GM23338 (cell line): Measurements from ENCODE around the gene SLC25A22. TPM values are rescaled to one million over a fixed set of nuclear protein-coding genes. Genes with fewer than 3 reads are reported as not detected.

Experiments used
- ATAC-seq: fragments of 200-7000 bp; cut with Tn5 transposase; 3 replicates; pipeline ENCODE4 v1.9.1; 2020
- DNase-seq: peaks from one replicate; pipeline ENCODE4 v3.0.0-alpha.2; 2015; ENCODE audit warnings: low spot score
- H2AFZ ChIP-seq: fragments of 200-600 bp; sonication (generic); 2 replicates; pipeline ENCODE4 v1.8.0; 2016; ENCODE audit warnings: antibody characterized with exemption, mild to moderate bottlenecking, moderate library complexity
- H3F3A ChIP-seq: fragments of 200-600 bp; sonication (generic); replicated peaks from 2 replicates; pipeline ENCODE4 v1.8.0; 2017; ENCODE audit warnings: antibody characterized with exemption, mixed run types, low read depth
- H3K27ac ChIP-seq: fragments of 200-600 bp; sonication (generic); 2 replicates; pipeline ENCODE4 v1.6.1; 2016; ENCODE audit warnings: low read depth
- H3K27me3 ChIP-seq: fragments of 200-600 bp; sonication (generic); 2 replicates; pipeline ENCODE4 v1.8.0; 2016; ENCODE audit warnings: mild to moderate bottlenecking, mixed run types, moderate library complexity; ENCODE audit not compliant: insufficient read depth
- H3K36me3 ChIP-seq: fragments of 200-600 bp; sonication (generic); 2 replicates; pipeline ENCODE4 v1.8.0; 2016; ENCODE audit warnings: mild to moderate bottlenecking; ENCODE audit not compliant: insufficient read depth
- H3K4me1 ChIP-seq: fragments of 200-600 bp; sonication (generic); 2 replicates; pipeline ENCODE4 v1.8.0; 2016; ENCODE audit warnings: mild to moderate bottlenecking, moderate library complexity; ENCODE audit not compliant: insufficient read depth
- H3K4me2 ChIP-seq: fragments of 200-600 bp; sonication (generic); 2 replicates; pipeline ENCODE4 v1.7.1; 2017; ENCODE audit warnings: mixed run types
- H3K4me3 ChIP-seq: fragments of 200-600 bp; sonication (generic); 2 replicates; pipeline ENCODE4 v1.6.1; 2016; ENCODE audit warnings: mixed run types
- H3K79me2 ChIP-seq: fragments of 200-600 bp; sonication (generic); replicated peaks from 2 replicates; pipeline ENCODE4 v1.8.0; 2017; ENCODE audit warnings: mild to moderate bottlenecking; ENCODE audit not compliant: insufficient read depth
- H3K9me2 ChIP-seq: fragments of 200-600 bp; sonication (generic); 2 replicates; pipeline ENCODE4 v1.8.0; 2017; ENCODE audit not compliant: insufficient read depth
- H4K20me1 ChIP-seq: fragments of 200-600 bp; sonication (generic); replicated peaks from 2 replicates; pipeline ENCODE4 v1.8.0; 2017; ENCODE audit warnings: mild to moderate bottlenecking; ENCODE audit not compliant: insufficient read depth
- H3K27ac Mint-ChIP-seq: 2 replicates; pipeline ENCODE4 v1.8.0; 2020; ENCODE audit warnings: inconsistent platforms, mild to moderate bottlenecking, moderate library complexity, mixed read lengths
- H3K27me3 Mint-ChIP-seq: 3 replicates; pipeline ENCODE4 v1.8.0; 2022; ENCODE audit warnings: low read depth, mild to moderate bottlenecking, moderate library complexity, mixed read lengths, inconsistent platforms; ENCODE audit not compliant: insufficient read depth, poor library complexity
- H3K36me3 Mint-ChIP-seq: 3 replicates; pipeline ENCODE4 v1.8.0; 2021; ENCODE audit warnings: low read depth, mild to moderate bottlenecking, inconsistent platforms, moderate library complexity, mixed read lengths
- H3K4me1 Mint-ChIP-seq: 3 replicates; pipeline ENCODE4 v1.8.0; 2020; ENCODE audit warnings: mild to moderate bottlenecking, inconsistent platforms, mixed read lengths
- H3K4me3 Mint-ChIP-seq: 3 replicates; pipeline ENCODE4 v1.8.0; 2021; ENCODE audit warnings: moderate library complexity, mild to moderate bottlenecking, inconsistent platforms, mixed read lengths
- H3K9me3 Mint-ChIP-seq: 3 replicates; pipeline ENCODE4 v1.8.0; 2020; ENCODE audit warnings: moderate library complexity, mild to moderate bottlenecking, inconsistent platforms, mixed read lengths
- CREB1 ChIP-seq: fragments of 250-450 bp; sonication (Bioruptor Pico); IDR thresholded peaks from 2 replicates; pipeline ENCODE4 v1.5.0; 2020; ENCODE audit warnings: low read depth, mild to moderate bottlenecking, moderate library complexity
- CTCF ChIP-seq, 2 experiments: fragments of 200-600 bp in 1 of 2; sonication (generic) in 1 of 2; conservative IDR thresholded peaks; 2 replicates each; pipeline versions ENCODE4 v1.5.1 to v1.6.1; 2016 to 2017; ENCODE audit warnings: antibody characterized with exemption in 2 of 2, low read depth in 2 of 2, mild to moderate bottlenecking in 2 of 2, moderate library complexity in 1 of 2
- ETS1 ChIP-seq: IDR thresholded peaks from 2 replicates; pipeline ENCODE4 v1.6.1; 2016; ENCODE audit warnings: antibody characterized with exemption
- EZH2 ChIP-seq: fragments of 200-600 bp; sonication (generic); IDR thresholded peaks from one replicate; pipeline ENCODE4 v1.8.0; 2017; ENCODE audit warnings: antibody characterized with exemption, mild to moderate bottlenecking, low read depth; ENCODE audit not compliant: unreplicated experiment
- EZH2phosphoT487 ChIP-seq: fragments of 200-600 bp; sonication (generic); IDR thresholded peaks from one replicate; pipeline ENCODE4 v1.8.1; 2018; ENCODE audit warnings: antibody characterized with exemption; ENCODE audit not compliant: unreplicated experiment
- JUNB ChIP-seq: IDR thresholded peaks from one replicate; pipeline ENCODE4 v1.6.1; 2016; ENCODE audit warnings: antibody characterized with exemption; ENCODE audit not compliant: unreplicated experiment
- NANOG ChIP-seq: IDR thresholded peaks from 2 replicates; pipeline ENCODE4 v1.6.1; 2016; ENCODE audit warnings: antibody characterized with exemption, borderline replicate concordance
- POLR2AphosphoS5 ChIP-seq: IDR thresholded peaks from 2 replicates; pipeline ENCODE4 v1.6.1; 2016; ENCODE audit warnings: antibody characterized with exemption, low read depth
- REST ChIP-seq: IDR thresholded peaks from one replicate; pipeline ENCODE4 v1.6.1; 2018; ENCODE audit warnings: antibody characterized with exemption; ENCODE audit not compliant: unreplicated experiment
- STAT1 ChIP-seq: IDR thresholded peaks from one replicate; pipeline ENCODE4 v1.6.1; 2016; ENCODE audit warnings: antibody characterized with exemption; ENCODE audit not compliant: unreplicated experiment
- ZNF114 ChIP-seq: fragments of 250-450 bp; sonication (Bioruptor Pico); IDR thresholded peaks from 2 replicates; pipeline ENCODE4 v1.5.0; 2020; ENCODE audit warnings: mild to moderate bottlenecking, moderate library complexity
- ZNF331 ChIP-seq: fragments of 250-450 bp; sonication (Bioruptor Pico); IDR thresholded peaks from 2 replicates; pipeline ENCODE4 v1.5.0; 2020; ENCODE audit warnings: low read depth, mild to moderate bottlenecking, moderate library complexity
- ZNF462 ChIP-seq: fragments of 250-450 bp; sonication (Bioruptor Pico); IDR thresholded peaks from 2 replicates; pipeline ENCODE4 v1.5.0; 2020; ENCODE audit warnings: mild to moderate bottlenecking, moderate library complexity
- polyA plus RNA-seq: library from polyadenylated mRNA; unstranded; fragments of >200 nt; fragmentation: Nextera tagmentation; extraction: Ambion mirVana; gene quantifications from 2 replicates; pipeline ENCODE4 v1.2.1, GENCODE V29; 2016
- total RNA-seq: library from RNA; depleted of rRNA; stranded (reverse); fragments of >200 nt; shearing (Covaris generic); gene quantifications from 2 replicates; pipeline ENCODE4 v1.2.3, GENCODE V29; 2014

SLC25A22 gene
- total and polyA plus RNA-seq, 2 experiments from 2014 or later = 21.0 to 46.4 TPM

- H3K9me3 Mint-ChIP-seq = no peaks in the 10 kb centered on the region
- no peak overlapping the region for H3K27ac Mint-ChIP-seq
- DNase-seq = no peak
- peaks cover 30% of the 10 kb centered on the region for H3K27me3 Mint-ChIP-seq
- no peak for ATAC-seq
- TF ChIP-seq ZNF462 = no peak
- no peak for TF ChIP-seq CTCF (conservative IDR thresholded peaks at IDR 0.05; ENCODE audit: low read depth in 2 of 2)
- TF ChIP-seq CREB1 (CRISPR knock-in tag) = no peak
- no peak for TF ChIP-seq ZNF331 (CRISPR knock-in tag)
- no peak for TF ChIP-seq JUNB
- no peak for TF ChIP-seq EZH2phosphoT487
- no peak for TF ChIP-seq REST
- no peak for TF ChIP-seq ETS1
- TF ChIP-seq POLR2AphosphoS5 = no peak
- no peak for TF ChIP-seq EZH2
- no peak for TF ChIP-seq ZNF114 (CRISPR knock-in tag)
- TF ChIP-seq NANOG = no peak
- TF ChIP-seq STAT1 = no peak
- peaks cover 6% of the 10 kb centered on the region; the same call in 1 of the 2 replicates for H4K20me1 ChIP-seq
- H3K36me3 Mint-ChIP-seq = peaks cover 78% of the 10 kb centered on the region
- no peaks in the 10 kb centered on the region for H3K79me2 ChIP-seq
- H3F3A ChIP-seq = peaks cover 50% of the 10 kb centered on the region
- peaks cover 8% of the 10 kb centered on the region for H3K4me1 ChIP-seq
- H3K4me1 Mint-ChIP-seq = peaks cover 10% of the 10 kb centered on the region
- H3K9me2 ChIP-seq = no peaks in the 10 kb centered on the region
- H3K4me2 ChIP-seq = no peak overlapping the region
- H2AFZ ChIP-seq = no peak overlapping the region
- H3K36me3 ChIP-seq = peaks cover 22% of the 10 kb centered on the region
- H3K4me3 Mint-ChIP-seq = no peak overlapping the region
- no peak overlapping the region for H3K27ac ChIP-seq
- H3K4me3 ChIP-seq = no peak overlapping the region
- H3K27me3 ChIP-seq = no peaks in the 10 kb centered on the region
These were observed 31.2 kb downstream of the SLC25A22 start for GRCh38 chr11:766936-767210.
